OCI-LY7 (cell line): ENCODE measurements around the gene OR4D1. TPM values are rescaled to one million over a fixed set of nuclear protein-coding genes. Genes with fewer than 3 reads are reported as not detected.

Source experiments
- BruUV-seq: library from RNA; stranded (reverse); fragments of 400-500 nt; replicated peaks from 2 replicates; lab custom pipeline; 2021; lab: Mats Ljungman, UMichigan
- CTCF ChIA-PET: fragments of 300-600 bp; sonication (Branson Sonifier 250); formaldehyde crosslinking; loops from one replicate; lab custom pipeline; 2022; ENCODE audit warnings: antibody characterized with exemption; ENCODE audit not compliant: unreplicated experiment; lab: Charles Lee
- POLR2A ChIA-PET: fragments of 300-600 bp; sonication (Branson Sonifier 250); formaldehyde crosslinking; loops from one replicate; lab custom pipeline; 2022; ENCODE audit warnings: antibody characterized with exemption; lab: Charles Lee
- DNase-seq: peaks from one replicate; pipeline ENCODE4 v3.0.0-alpha.2; 2015; ENCODE audit warnings: low spot score
- H2AFZ ChIP-seq: fragments of 200-600 bp; sonication (generic), shearing (Covaris generic); 2 replicates; pipeline ENCODE4 v1.6.1; 2014; ENCODE audit warnings: mild to moderate bottlenecking, antibody characterized with exemption, low read length, moderate library complexity
- H3K27ac ChIP-seq: fragments of 200-600 bp; sonication (generic); 2 replicates; pipeline ENCODE4 v1.5.1; 2014; ENCODE audit warnings: mixed run types, low read depth, mild to moderate bottlenecking, moderate library complexity, low read length, inconsistent platforms; ENCODE audit not compliant: poor library complexity, severe bottlenecking
- H3K36me3 ChIP-seq: fragments of 200-600 bp; sonication (generic); 2 replicates; pipeline ENCODE4 v1.6.1; 2014; ENCODE audit warnings: mild to moderate bottlenecking, antibody characterized with exemption, low read length, moderate library complexity, mixed read lengths; ENCODE audit not compliant: insufficient read depth
- H3K4me1 ChIP-seq: fragments of 200-600 bp; sonication (generic); 2 replicates; pipeline ENCODE4 v1.5.1; 2014; ENCODE audit warnings: mild to moderate bottlenecking, low read length; ENCODE audit not compliant: insufficient read depth, poor library complexity, severe bottlenecking
- H3K4me2 ChIP-seq: fragments of 200-600 bp; sonication (generic); 2 replicates; pipeline ENCODE4 v1.6.1; 2014; ENCODE audit warnings: mild to moderate bottlenecking, low read length
- H3K4me3 ChIP-seq: fragments of 200-600 bp; sonication (generic); 2 replicates; pipeline ENCODE4 v1.5.1; 2014; ENCODE audit warnings: mild to moderate bottlenecking, low read depth, low read length; ENCODE audit not compliant: poor library complexity, severe bottlenecking
- H3K79me2 ChIP-seq: fragments of 200-600 bp; sonication (generic); 2 replicates; pipeline ENCODE4 v1.6.1; 2016; ENCODE audit warnings: low read depth, mild to moderate bottlenecking, low read length, moderate library complexity, mixed read lengths; ENCODE audit not compliant: insufficient read depth
- H3K9me2 ChIP-seq: fragments of 200-600 bp; sonication (generic); 2 replicates; pipeline ENCODE4 v1.6.1; 2016; ENCODE audit warnings: mild to moderate bottlenecking, low read length, mixed read lengths; ENCODE audit not compliant: insufficient read depth
- H3K9me3 ChIP-seq: fragments of 200-600 bp; sonication (generic); 2 replicates; pipeline ENCODE4 v1.6.1; 2014; ENCODE audit warnings: mild to moderate bottlenecking, mixed run types, low read length, mixed read lengths
- H4K20me1 ChIP-seq: fragments of 200-600 bp; sonication (generic); 2 replicates; pipeline ENCODE4 v1.6.1; 2014; ENCODE audit warnings: mild to moderate bottlenecking, antibody characterized with exemption, low read length, moderate library complexity, mixed read lengths; ENCODE audit not compliant: insufficient read depth
- CTCF ChIP-seq: fragments of 200-600 bp; sonication (generic); conservative IDR thresholded peaks from 2 replicates; pipeline ENCODE4 v1.5.1; 2014; ENCODE audit warnings: mild to moderate bottlenecking, antibody characterized with exemption, low read length, moderate library complexity, mixed read lengths
- EZH2phosphoT487 ChIP-seq: fragments of 200-600 bp; sonication (generic); IDR thresholded peaks from 2 replicates; pipeline ENCODE4 v1.6.1; 2018; ENCODE audit warnings: low read depth, borderline replicate concordance, mild to moderate bottlenecking, mixed run types, antibody characterized with exemption, low read length, moderate library complexity, mixed read lengths
- intact Hi-C: fragments of 100-400 bp; cut with micrococcal nuclease; formaldehyde crosslinking; loops from one replicate; pipeline ENCODE4 v1.10.0; 2022; ENCODE audit not compliant: unreplicated experiment
- total RNA-seq, 2 experiments: library from RNA; depleted of rRNA in 1 of 2; stranded (reverse); fragments of >200 nt in 1 of 2; shearing (Covaris generic) in 1 of 2; gene quantifications; 2 replicates each; pipeline ENCODE4 v1.2.3, GENCODE V29; 2014 to 2022

The OR4D1 gene
- total RNA-seq, 2 experiments from 2014 or later: not detected

GRCh38 chr17:58204796-58205195 lies 56.6 kb downstream of the OR4D1 start:
- no peaks in the 10 kb centered on the region for H3K9me3 ChIP-seq
- no peak for DNase-seq
- H3K4me3 ChIP-seq: no peak overlapping the region
- ChIA-PET POLR2A (no interaction called here), CTCF (no interaction called here)
- BruUV-seq: no TSS peak
- intact Hi-C loops: no loop called here
- no peak overlapping the region for H2AFZ ChIP-seq
- no peaks in the 10 kb centered on the region for H3K9me2 ChIP-seq
- no peaks in the 10 kb centered on the region for H3K79me2 ChIP-seq
- no peak overlapping the region for H3K27ac ChIP-seq
- no peak overlapping the region for H3K4me2 ChIP-seq
- no peak for TF ChIP-seq CTCF
- no peak for TF ChIP-seq EZH2phosphoT487
- H4K20me1 ChIP-seq: no peaks in the 10 kb centered on the region
- no peaks in the 10 kb centered on the region for H3K36me3 ChIP-seq
- no peaks in the 10 kb centered on the region for H3K4me1 ChIP-seq

- H3K79me2 ChIP-seq: no peaks in the 10 kb centered on the region
- POLR2A ChIA-PET: no interaction called here
- no peak for DNase-seq
Observed at GRCh38 chr17:58205936-58206335, 57.8 kb downstream of the OR4D1 start.

More at GRCh38 chr17:58205936-58206335, 57.8 kb downstream of the OR4D1 start:
- Histone ChIP-seq H2AFZ (no peak overlapping the region), H3K9me2 (no peaks in the 10 kb centered on the region), H3K4me2 (no peak overlapping the region), H3K27ac (no peak overlapping the region), H3K4me3 (no peak overlapping the region), H4K20me1 (no peaks in the 10 kb centered on the region), H3K9me3 (no peaks in the 10 kb centered on the region), H3K4me1 (no peaks in the 10 kb centered on the region), H3K36me3 (no peaks in the 10 kb centered on the region)
- CTCF ChIA-PET: no interaction called here
- intact Hi-C loops: no loop called here
- BruUV-seq: no TSS peak
- no peak for TF ChIP-seq EZH2phosphoT487
- no peak for TF ChIP-seq CTCF
